ENCODE measurements around the gene GJC1. TPM values are rescaled to one million over a fixed set of nuclear protein-coding genes. Genes with fewer than 3 reads are reported as not detected.

GJC1 gene
- total and polyA plus RNA-seq, 2 of the 8 experiments (the other 6 are each of a cell fraction or from before 2014, with no cell fraction given) = 29.1 to 154 TPM

GRCh38 chr17:44778656-44779210 is 51.4 kb downstream of the GJC1 start (continued):
- TF ChIP-seq CHD7 (IDR thresholded peaks at IDR 0.05; ENCODE audit: insufficient replicate concordance, low read length) = no peak

Data from H1 (cell line).